GM19395 (cell line): ENCODE measurements around the gene TMEM229B.
"Not testable (repeated sequence)": the region's sequence is repeated elsewhere in the genome, so short reads cannot be mapped to it uniquely, and the experiment has no call there.

ENCODE experiments used
- ATAC-seq: cut with Tn5 transposase; IDR thresholded peaks from one replicate; pipeline ENCODE4 v1.9.1; 2021; ENCODE audit warnings: mild to moderate bottlenecking, moderate library complexity; ENCODE audit not compliant: unreplicated experiment

TMEM229B gene

GRCh38 chr14:67459336-67459735 lies 29.2 kb downstream of the TMEM229B start:
- ATAC-seq: no peak

DNA sequence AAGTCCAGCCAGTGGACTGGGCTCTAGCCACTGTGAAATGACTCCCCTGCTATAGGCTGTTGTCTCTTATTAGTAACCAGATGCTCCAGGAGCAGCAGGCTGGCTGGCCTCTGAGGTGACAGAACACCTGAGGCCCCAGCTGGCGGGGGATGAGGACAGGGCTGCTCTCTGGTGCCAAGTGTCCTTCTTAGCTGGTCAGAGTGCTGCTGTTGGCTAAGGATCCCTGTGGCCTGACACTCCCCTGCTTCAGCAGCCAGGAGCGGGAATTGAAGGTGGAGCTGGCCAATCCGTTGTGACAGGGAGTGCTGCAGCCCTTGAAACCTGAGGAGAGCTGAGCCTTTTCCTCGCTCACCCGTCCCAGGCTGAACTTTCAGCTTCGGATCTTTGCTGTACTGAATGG lies 30.7 kb downstream of the TMEM229B start:
- no peak for ATAC-seq

GRCh38 chr14:67456732-67457131 lies 31.8 kb downstream of the TMEM229B start:
- no peak for ATAC-seq

- ATAC-seq: no peak
Observed at GRCh38 chr14:67453575-67454300, 34.8 kb downstream of the TMEM229B start.

- ATAC-seq: not testable (repeated sequence)
Observed at GRCh38 chr14:67451667-67452066, 36.9 kb downstream of the TMEM229B start.

GRCh38 chr14:67449096-67449495 lies 39.4 kb downstream of the TMEM229B start:
- no peak for ATAC-seq

DNA sequence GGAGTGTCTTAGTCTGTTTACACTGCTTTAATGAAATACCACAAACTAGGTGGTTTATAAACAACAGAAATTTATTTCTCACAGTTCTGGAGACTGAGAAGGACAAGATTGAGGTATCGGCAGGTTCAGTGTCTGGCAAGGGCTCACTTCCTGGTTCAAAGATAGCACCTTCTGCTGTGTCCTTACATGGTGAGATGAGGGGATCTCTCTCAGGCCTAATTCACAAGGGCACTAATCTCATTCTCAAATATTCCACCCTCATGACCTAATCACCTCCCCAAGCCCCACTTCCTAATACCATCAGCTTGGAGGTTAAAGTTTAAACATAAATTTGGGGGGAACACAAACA lies 41.5 kb downstream of the TMEM229B start:
- ATAC-seq: no peak

DNA sequence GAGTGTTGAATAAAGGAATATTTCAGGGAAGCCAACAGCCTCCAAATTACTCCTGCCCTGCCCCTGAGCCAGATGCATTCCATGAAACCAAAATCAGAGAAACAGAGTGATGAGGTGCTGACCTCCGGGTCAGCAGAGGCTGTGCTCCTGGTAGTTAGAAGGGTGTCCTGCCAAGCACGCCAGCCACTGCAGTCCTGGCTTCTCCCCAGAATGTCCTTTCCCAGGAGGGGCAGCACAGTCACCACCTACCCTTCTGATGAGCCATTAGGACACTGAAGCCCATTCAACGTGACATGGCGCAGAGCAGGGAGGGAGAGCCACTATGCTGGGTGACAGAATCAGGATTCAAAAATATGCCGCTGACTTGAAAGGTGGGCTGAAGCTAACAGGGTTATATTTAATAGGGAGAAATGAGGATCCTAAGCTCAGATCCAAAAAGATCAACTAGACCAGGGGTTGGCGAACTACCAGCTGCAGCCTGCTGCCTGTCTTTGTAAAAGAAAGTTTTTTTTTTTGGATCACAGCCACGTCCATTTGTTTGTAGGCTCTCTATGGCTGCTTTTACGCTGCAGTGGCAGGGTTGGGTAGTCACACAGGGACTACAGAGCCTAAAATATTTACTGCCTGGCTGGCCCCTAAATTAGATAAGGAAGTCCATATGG lies 42.0 kb downstream of the TMEM229B start:
- ATAC-seq: no peak

DNA sequence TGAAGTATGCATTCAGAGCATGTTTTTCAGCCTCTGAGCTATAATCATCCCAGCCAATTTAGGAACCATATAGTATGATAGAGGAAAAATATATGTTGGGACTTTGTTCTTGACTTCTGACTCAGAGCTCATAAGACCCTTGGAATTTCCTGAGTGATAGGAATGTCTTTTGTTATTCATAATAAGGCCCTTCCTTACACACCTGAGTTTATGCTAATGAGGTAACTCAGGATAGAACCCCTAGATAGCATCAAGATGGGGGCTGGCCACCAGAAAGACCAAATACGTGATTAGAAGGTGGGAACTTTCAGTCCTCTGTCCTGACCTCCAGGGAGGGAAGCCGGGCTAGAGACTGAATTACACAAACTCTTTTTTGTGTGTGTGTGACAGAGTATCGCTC lies 44.1 kb downstream of the TMEM229B start:
- ATAC-seq: no peak

GRCh38 chr14:67442139-67442906 lies 46.2 kb downstream of the TMEM229B start:
- no peak for ATAC-seq

DNA sequence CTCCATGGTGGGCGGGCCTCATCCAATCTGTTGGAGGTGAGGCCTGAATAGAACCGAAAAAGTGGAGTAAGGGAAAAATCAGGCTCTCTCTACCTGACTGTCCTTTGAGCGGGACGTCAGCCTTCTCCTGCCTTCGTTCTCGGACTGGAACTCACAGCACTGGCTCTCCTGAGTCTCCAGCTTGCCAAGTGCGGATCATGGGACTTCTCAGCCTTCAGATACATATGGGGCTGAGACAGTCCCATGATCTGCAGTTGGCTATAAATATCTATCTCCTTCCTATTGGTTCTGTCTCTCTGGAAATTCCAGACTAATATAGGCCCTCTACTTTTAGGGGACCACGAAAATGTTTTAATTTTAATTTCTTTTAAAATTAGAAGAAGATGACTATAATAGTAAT lies 46.8 kb downstream of the TMEM229B start:
- no peak for ATAC-seq

DNA sequence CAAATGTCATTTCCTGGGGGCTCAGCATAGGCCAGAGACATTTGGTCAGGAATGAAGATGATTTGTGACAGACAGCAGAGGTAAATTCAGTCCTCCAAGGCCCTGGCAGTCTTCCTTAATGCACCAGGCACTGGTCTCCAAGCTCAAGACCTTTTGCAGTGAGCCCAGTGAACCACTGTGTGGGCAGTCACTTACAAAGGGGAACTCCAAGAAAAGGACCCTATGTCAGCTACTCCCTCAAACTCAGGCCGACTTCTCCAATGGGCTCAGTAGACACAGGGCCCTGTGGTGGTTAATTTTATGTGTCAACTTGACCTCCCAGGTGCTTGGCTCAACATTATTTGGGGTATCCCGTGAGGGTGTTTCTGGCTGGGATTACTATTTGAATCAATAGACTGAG lies 47.3 kb downstream of the TMEM229B start:
- no peak for ATAC-seq

- ATAC-seq: no peak
Observed at GRCh38 chr14:67440513-67440912, 48.0 kb downstream of the TMEM229B start.

DNA sequence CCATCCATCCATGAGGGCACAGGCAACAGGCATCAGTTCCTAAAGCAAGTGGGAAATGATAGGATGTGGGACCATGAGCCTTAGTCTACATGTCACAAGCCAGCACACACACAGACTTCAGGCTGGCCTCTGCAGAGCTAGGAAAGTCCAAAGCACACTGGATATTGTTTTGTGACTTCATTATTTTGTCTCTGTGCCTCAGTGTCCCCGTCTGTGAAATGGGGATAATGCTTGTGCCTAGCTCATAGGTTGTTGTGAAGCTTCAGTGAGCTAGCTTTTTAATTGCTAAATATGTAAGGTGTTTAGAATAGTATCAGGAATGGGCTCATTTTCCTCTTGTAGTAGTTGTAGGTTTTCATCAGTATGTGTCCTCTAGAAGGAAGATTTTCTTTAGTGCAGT lies 49.6 kb downstream of the TMEM229B start:
- no peak for ATAC-seq

DNA sequence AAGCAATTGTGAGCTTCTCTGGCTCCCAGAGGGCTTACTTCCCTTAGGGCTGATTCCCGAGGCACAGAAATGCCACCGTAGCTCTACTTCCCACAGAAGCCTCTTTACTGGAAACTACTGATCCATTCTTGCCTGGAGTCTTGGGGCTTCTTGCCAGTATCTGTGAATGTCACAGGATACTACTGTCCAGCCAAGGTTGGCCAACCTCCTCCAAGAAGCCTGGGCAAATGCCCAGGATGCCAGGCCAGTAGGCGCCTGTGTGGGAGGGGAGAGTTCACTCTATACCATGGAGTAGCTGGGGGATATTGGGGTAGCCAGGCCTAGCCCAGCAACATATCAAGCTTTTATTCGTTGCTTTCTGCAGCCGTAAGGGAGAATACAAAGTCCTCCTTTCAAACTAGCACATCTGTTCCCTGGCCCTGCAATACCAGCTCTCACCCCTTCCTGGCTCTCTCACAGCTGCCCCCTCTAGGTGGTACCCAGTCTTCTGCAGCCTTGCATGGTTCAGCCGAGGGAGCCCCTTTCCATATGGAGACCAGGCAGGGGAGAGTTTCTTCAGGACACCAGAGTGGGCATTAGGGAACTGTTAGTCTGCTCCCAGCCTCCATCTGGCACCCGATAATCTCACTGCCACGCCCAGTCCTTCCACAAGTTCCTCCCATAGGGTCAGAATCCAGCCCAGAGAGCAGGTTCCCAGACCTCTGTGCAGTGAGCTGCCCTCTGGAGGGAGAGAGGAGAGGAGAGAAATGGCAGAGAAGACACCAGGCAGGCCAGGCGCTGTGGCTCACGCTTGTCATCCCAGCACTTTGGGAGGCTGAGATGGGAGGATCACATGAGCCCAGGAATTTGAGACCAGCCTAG lies 52.3 kb downstream of the TMEM229B start:
- no peak for ATAC-seq

DNA sequence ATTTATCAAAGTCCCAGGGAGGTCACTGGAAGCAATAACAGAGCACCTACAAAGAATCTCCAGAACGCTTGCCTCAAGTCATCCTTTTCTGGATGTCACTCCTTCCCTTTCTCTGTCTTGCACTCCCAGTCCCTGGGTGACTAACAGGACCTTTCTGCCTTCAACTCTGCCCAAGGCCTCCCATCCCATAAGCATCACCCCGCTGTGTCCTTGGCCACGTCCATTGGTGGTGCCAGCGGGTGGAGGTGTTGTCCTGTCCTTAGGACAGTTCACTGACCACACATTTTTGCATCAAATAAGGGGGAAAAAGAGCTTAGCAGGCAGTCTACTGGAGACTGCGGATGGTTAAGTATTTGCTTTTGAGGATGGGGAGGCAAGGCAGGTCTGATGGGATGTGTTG lies 52.9 kb downstream of the TMEM229B start:
- no peak for ATAC-seq

- no peak for ATAC-seq
Observed at GRCh38 chr14:67432050-67432564, 56.4 kb downstream of the TMEM229B start.

- ATAC-seq: no peak
Observed at GRCh38 chr14:67429510-67430205, 58.9 kb downstream of the TMEM229B start.

- no peak for ATAC-seq
Observed at GRCh38 chr14:67428501-67429031, 60.0 kb downstream of the TMEM229B start.
